Skin of body (tissue), 2 donors: ENCODE data around the gene HNRNPC. TPM values are rescaled to one million over a fixed set of nuclear protein-coding genes. Genes with fewer than 3 reads are reported as not detected.
"Not testable (repeated sequence)": the region's sequence is repeated elsewhere in the genome, so short reads cannot be mapped to it uniquely, and the experiment has no call there.

Experiments
- DNase-seq: peaks from one replicate; lab custom pipeline; 2025; lab: John Stamatoyannopoulos, UW
- total RNA-seq: library from RNA; depleted of rRNA; stranded (reverse); fragments of >200 nt; gene quantifications from one replicate; pipeline ENCODE4 v1.2.3, GENCODE V29; 2014

The HNRNPC gene
- total RNA-seq = 415 TPM

DNA sequence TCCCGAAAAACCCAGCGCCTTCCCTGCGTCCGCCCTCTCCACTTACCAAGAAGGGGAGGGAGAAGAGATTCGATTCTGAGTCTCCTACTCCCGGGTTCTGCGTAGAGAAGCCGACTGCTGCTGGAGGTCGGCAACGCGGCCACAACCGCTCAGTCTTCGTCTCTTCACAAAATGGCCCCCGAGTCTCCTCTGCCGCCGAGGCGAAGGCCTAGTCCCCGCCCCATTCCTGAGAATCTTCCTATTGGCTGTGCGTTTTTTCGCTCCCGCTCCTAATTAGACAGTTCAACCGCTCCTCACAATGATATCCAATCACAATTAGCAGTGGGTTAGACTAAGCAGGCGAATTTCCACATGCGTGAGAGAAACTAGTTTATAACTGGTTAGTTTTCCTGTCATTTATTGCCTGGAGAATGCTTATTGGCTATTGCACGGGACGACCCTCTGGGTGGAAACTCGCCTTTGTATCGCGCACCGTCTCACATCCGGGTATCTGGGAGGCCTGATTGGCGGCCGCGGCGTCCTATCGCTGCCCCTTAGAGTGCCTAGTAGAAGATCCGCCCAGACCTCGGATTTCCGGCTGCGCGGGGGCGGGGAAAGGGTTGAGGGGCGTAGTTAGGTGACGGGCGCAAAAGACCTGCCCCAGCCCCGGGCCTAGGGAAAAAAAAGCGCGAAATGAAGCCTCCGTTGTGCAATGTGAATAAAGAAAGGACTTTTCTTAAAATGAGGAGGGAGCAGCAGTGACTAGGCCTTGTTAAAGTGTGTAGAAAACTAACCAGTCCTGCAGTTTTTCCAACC lies at the start of gene HNRNPC:
Gene HNRNPC, minus strand, starts transcription at position 191 of the 795 bp plus-strand sequence. CDS start 35,249 bp downstream, outside the sequence.
- DNase-seq = peak; percentile 100

DNA sequence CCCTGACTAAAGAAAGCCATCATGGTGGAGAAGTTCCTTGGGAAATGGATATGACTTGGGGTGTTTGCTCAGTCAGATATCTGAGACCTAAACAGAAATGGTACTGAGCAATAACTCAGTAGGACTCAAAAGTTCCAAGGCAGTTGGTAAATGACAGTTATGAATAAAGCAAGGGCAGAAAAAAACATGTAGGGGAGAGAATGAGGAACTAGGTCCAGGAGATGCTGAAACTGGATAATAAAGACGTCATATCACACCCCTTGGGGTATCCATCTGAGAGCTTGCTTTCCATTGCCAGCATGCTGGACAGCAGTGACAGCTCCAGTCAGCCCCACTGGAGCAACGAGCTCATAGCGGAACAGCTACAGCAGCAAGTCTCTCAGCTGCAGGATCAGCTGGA lies 48.2 kb upstream of the HNRNPC start:
- no peak for DNase-seq

- DNase-seq = no peak
Measured at GRCh38 chr14:21313512-21313911, 44.3 kb upstream of the HNRNPC start.

GRCh38 chr14:21311614-21312013 lies 42.4 kb upstream of the HNRNPC start:
- DNase-seq = no peak

GRCh38 chr14:21309956-21310355 lies 40.7 kb upstream of the HNRNPC start:
- no peak for DNase-seq

DNA sequence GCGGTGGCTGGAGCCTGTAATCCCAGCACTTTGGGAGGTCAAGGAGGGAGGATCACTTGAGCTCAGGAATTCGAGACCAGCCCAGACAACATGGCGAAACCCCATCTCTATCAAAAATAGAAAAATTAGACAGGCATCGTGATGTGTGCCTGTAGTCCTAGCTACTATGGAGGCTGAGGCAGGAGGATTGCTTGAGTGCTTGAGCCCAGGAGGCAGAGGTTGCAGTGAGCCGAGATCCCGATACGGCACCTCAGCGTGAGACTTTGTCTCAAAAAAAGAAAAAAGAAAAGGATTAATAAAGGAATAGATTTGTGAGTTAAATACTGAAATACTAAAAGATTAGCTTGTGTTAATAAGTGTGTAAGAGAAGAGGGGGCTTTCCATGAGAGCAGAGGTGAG lies 40.0 kb upstream of the HNRNPC start:
- DNase-seq = no peak

DNA sequence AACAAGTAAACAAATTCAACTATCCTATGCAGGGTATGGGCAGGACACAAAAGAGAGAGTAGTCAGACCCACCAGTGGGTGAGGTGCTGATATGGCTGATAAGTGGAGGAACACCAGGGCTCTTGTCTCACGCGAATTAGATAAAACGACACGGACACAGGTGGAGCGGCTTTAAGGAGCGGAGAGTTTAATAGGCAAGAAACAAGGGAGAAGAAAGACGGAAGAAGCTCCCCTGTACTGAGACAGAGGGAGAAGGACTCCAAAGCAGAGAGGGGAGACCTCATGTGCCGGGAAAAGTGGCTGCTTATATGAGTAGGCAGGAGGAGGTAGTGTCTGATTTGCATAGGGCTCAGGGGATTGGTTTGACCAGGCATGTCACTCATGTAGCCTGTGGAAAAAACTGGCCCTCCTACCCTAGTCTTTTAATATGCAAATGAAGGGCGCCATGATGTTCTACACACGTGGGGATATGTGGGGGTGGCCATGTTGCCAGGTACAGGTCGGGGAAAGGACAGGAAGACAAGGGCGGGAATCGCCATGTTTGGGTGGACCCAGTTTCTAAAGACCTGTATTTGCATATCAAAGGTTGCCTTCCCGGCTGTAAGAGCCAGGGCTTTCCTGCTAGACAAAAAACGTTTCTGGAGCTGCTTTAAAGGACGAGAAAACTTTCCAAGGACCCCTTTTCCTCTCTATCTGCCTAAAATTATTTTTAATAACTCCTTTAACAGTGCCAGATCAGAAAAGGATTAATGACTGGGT lies 39.4 kb upstream of the HNRNPC start:
- DNase-seq = peak; percentile 42

DNA sequence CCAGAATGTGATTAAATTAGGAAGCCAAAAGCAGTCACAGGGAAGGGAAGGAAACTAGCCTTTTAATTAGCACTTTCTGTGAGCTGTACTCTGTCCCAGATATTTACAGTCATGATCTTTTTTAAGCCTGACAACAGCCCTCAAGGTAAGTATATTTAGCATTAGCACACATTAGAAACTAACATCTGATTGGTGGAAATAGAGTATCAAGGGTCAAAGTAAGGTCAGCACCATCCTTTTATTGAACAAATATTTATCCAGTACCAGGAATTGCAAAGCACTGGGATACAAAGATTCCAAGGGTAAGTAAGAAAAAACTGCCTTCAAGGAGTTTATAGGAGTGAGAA lies 38.9 kb upstream of the HNRNPC start:
- no peak for DNase-seq

DNA sequence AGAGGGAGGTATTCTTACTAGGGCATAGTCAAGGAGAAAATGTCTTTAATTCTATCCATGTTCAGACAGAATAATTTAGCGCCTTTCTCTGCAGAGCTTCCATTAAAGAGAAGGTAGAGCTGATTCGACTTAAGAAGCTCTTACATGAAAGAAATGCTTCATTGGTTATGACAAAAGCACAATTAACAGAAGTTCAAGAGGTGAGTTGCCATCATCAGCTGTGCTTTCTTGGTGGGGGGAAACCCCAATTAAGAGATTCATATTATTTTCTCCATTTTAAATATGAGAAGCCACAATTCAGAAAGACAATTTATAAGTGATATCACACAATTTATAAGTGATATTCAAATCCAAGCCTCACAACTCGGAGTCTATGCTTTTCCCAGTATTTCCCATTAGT lies 38.4 kb upstream of the HNRNPC start:
- DNase-seq = no peak

DNA sequence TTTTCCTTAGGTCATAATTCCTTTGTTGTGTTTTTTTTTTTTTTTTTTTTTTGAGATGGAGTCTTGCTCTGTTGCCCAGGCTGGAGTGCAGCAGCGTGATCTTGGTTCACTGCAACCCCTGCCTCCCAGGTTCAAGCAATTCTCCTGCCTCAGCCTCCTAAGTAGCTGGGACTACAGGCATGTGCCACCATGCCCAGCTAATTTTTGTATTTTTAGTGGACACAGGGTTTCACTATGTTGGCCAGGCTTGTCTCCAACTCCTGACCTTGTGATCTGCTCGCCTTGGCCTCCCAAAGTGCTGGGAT lies 33.5 kb upstream of the HNRNPC start:
- DNase-seq = not testable (repeated sequence)

DNA sequence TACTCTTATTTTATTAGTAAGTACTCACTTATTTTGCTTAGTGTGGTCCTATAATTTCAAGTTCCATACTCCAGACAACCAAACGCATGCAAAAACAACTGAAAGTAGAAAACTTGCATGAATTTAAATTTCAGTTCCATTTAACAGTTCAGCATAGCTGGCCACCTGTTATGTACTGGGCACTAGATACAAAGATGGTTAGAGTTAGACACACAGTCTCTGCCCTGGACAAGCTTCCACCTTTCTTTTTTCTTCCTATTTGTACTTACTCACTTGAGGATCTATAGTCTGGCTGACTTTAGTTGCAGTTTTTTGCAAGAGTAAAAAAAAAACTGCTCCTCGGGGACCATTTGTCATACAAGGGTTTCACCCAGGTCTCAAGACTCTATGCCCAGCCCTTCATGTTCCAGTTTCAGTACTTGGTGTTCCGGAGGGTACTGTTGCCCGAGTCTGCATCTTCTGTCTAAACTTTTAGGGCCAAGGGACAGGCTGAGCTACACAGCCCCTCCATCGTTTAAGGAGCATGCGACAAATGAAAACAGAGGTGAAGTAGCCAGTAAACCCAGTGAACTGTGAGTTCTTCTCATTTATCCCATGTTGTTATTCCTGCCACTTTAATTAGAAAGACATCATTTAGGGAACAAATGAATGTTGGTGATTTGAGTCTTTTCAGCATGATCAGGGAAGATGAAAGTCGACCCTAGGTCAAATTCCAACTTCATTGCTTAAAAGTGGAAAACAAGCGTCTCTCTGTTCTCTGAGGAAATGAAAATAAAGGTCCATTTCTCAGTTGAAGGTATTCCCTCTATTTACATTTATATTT lies 33.0 kb upstream of the HNRNPC start:
- no peak for DNase-seq

GRCh38 chr14:21300892-21301291 lies 31.6 kb upstream of the HNRNPC start:
- DNase-seq = no peak

DNA sequence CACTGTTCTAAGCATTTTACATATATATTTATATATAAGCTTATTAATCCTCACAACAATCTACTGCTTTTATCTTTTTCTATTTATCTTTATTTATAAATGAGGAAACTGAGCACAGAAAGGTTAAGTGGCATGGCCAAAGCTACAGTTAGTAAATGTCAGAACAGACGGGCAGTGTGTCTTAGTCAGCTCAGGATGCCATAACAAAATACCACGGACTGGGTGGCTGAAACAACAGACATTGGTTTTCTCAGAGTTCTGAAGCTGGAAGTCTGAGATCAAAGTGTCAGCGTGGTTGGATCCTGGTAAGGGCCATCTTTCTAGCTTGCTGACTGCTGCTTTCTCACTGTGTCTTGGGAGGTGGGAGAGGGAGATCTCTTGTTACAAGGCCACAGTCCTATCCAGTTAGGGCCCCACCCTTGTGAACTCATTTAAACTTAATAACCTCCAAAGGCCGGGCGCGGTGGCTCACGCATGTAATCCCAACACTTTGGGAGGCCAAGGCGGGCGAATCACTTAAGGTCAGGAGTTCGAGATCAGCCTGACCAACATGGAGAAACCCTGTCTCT lies 30.4 kb upstream of the HNRNPC start:
- DNase-seq = no peak

DNA sequence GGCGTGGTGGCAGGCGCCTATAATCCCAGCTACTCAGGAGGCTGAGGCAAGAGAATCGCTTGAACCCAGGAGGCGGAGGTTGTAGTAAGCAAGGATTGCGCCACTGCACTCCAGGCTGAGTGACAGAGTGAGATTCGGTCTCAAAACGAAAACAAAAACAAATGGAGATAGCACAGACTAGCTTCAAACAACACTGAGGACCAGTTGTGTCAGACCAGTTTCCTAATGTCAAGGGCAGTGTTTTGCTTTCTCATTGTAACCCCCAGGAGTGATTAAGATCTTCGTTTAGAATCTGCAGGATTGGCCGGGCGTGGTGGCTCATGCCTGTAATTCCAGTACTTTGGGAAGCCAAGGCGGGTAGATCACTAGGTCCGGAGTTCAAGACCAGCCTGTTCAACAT lies 29.1 kb upstream of the HNRNPC start:
- DNase-seq = no peak

DNA sequence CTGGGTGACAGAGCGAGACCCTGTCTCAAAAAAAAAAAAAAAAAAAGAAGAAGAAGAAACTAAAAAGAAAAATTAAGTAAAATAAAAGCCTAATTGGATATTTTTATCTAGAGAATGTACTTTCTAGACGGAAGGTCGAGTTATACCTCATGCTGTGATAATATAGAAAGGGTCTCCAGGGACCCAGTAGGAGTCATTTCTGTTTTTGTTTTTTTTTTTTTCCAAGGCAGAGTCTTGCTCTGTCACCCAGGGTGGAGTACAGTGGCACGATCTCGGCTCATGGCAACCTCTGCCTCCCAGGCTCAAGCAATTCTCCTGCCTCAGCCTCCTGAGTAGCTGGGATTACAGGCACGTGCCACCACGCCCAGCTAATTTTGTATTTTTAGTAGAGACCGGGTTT lies 24.8 kb upstream of the HNRNPC start:
- not testable (repeated sequence) for DNase-seq

DNA sequence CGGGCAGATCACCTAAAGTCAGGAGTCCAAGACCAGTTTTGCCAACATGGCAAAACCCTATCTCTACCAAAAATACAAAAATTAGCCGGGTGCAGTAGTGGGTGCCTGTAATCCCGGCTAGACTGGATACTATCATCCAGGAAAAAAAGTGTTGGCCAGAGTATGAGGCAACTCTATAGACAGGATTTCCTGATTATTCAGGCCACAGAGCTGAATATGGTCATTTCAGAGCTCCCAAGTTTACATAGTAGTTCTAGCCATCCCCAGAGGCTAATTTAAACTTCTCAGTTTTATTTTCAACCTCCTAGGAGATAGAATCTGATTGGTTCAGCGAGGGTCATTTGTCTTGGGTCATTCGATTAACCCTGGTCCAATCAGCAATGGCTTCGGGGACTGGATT lies 17.9 kb upstream of the HNRNPC start:
- no peak for DNase-seq

DNA sequence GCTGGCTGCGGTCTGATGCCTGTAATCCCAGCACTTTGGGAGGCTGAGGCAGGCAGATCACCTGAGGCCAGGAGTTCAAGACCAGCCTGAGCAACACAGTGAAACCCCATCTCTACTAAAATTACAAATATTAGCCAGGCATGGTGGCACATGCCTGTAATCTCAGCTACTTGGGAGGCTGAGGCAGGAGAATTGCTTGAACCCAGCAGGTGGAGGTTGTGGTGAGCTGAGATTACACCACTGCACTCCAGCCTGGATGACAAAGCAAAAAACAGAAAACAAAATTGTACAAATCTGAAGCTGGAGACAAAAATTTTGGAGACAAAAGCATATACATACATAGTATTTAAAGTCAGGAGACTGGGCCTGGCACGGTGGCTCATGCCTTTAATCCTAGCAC lies 17.3 kb upstream of the HNRNPC start:
- DNase-seq = not testable (repeated sequence)

DNA sequence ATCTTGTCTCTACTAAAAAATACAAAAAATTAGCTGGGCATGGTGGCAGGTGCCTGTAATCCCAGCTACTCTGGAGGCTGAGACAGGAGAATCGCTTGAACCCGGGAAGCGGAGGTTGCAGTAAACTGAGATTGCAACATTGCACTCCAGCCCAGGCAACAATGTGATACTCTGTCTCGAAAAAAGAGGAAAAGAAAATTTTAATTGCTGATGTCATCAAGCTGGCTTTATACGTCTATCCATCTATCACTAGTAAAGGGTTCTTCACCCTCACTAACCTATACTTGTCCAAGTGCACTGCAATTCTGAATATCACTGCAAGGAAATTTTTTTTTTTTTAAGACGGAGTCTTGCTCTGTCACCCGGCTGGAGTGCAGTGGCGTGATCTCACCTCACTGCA lies 12.7 kb upstream of the HNRNPC start:
- DNase-seq = not testable (repeated sequence)

- no peak for DNase-seq
Measured at GRCh38 chr14:21279783-21280182, 10.5 kb upstream of the HNRNPC start, which contains the start of gene RPGRIP1. RPGRIP1 (plus strand) TSS chr14:21280083; CDS start chr14:21287977, 7,894 bp downstream.

DNA sequence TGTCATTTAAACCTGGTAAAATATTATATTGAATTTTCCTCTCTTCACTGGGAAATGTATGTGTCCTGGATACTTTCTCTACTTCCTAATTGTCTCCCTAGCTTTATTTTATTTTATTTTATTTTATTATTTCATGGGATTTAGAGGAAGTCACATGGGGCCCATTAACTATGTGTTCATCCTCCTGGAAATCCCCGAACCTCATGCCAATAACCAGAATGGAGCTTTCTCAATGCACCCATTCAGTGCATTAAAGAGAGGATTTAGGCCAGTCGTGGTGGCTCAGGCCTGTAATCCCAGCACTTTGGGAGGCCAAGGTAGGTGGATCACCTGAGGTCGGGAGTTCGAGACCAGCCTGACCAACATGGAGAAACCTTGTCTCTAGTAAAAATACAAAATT lies 9.4 kb upstream of the HNRNPC start:
- DNase-seq = no peak

DNA sequence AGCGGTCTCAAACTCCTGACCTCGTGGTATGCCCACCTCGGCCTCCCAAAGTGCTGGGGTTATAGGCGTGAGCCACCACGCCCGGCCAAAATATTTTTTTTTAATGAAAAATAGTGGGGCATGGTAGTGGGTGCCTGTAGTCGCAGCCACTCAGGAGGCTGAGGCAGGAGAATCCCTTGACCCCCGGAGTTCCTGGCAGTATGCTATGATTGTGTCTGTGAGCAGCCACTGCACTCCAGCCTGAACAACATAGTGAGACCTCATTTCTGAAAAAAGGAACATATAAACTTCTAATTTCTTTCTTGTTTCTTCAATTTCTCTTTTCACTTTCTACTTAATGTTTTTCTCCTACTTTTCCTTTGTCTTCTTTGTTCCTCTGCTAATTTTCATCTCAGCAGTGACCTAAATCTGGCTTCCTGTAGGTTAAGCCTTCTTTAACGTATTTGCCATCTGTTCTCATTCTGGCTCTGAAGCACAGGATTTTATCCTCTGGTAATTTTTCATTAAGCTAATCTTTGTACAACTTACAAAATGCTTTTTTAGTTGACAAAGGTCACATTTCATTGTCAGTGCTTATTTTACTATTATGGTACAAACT lies 6.1 kb upstream of the HNRNPC start:
- no peak for DNase-seq
